ENCODE measurements around the gene LRRC8B.

The LRRC8B gene

GRCh38 chr1:89631816-89632656, 107.4 kb downstream of the LRRC8B start:
- Histone ChIP-seq H2AFZ (ENCODE audit: low read length) (peak overlapping the region; percentile 85), H3K4me2 (ENCODE audit: low read depth, low read length, poor library complexity, severe bottlenecking) (peak overlapping the region; percentile 88), H3F3A (ENCODE audit: low read depth) (no peaks in the 10 kb centered on the region), H3K9me3 (ENCODE audit: insufficient read depth, low read depth, low read length) (no peaks in the 10 kb centered on the region), H3K4me1 (ENCODE audit: insufficient read depth, low read length, poor library complexity, severe bottlenecking) (peaks cover 55% of the 10 kb centered on the region), H3K36me3 (ENCODE audit: insufficient read depth, low read length) (no peaks in the 10 kb centered on the region), H3K79me2 (ENCODE audit: insufficient read depth, low read length) (peaks cover 46% of the 10 kb centered on the region), H3K4me3 (ENCODE audit: low read length, poor library complexity, severe bottlenecking) (peak overlapping the region; percentile 87), H3K27me3 (ENCODE audit: insufficient read depth, low read length, poor library complexity, severe bottlenecking) (no peaks in the 10 kb centered on the region), H3K9me2 (replicated peaks; ENCODE audit: low read depth, low read length) (no peaks in the 10 kb centered on the region), H3K9ac (ENCODE audit: low read depth, low read length, poor library complexity, severe bottlenecking) (peak overlapping the region; percentile 78), H4K20me1 (ENCODE audit: insufficient read depth, low read length, poor library complexity, severe bottlenecking) (peaks cover 23% of the 10 kb centered on the region)
- no peak for TF ChIP-seq EZH2phosphoT487 (IDR thresholded peaks at IDR 0.05; ENCODE audit: borderline replicate concordance)
- TF ChIP-seq, protein P1, sequence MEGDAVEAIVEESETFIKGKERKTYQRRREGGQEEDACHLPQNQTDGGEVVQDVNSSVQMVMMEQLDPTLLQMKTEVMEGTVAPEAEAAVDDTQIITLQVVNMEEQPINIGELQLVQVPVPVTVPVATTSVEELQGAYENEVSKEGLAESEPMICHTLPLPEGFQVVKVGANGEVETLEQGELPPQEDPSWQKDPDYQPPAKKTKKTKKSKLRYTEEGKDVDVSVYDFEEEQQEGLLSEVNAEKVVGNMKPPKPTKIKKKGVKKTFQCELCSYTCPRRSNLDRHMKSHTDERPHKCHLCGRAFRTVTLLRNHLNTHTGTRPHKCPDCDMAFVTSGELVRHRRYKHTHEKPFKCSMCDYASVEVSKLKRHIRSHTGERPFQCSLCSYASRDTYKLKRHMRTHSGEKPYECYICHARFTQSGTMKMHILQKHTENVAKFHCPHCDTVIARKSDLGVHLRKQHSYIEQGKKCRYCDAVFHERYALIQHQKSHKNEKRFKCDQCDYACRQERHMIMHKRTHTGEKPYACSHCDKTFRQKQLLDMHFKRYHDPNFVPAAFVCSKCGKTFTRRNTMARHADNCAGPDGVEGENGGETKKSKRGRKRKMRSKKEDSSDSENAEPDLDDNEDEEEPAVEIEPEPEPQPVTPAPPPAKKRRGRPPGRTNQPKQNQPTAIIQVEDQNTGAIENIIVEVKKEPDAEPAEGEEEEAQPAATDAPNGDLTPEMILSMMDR (conservative IDR thresholded peaks at IDR 0.05; ENCODE audit: low read length), result no peak

DNA sequence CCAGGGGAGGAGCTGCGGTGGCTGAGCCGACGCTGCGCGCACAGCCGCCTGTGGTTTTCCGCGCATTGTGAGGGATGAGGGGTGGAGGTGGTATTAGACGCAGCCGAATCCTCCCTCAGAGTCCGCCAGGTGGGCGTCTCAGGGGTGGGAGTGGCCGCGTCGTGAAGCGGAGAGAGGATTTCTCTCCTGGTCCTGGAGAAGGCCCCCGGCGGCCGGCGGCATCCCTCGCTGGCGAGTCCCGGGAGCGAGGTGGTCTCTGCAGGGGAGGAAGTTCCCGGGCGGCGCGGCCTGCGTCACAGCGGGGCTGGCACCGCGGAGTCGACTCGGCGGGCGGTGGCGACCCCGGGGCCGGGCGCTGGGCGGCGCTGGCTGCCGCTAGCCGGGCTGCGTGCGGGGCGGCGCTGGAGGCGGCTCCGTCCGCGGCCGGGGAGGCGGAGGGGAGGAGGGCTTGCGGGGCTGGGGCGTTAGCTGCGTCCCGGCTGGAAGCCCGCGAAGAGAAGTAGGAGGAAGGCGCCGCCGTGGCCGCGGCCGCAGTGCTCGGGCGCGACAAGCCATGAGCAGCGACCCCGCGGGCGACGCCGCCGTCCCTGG, 108.1 kb downstream of the LRRC8B start, which contains the start of gene LRRC8C:
TSS of gene LRRC8C (plus strand) at position 464 of the 591 bp plus-strand sequence. CDS start 53,354 bp downstream, outside the sequence.
- H3K9me3 ChIP-seq (ENCODE audit: insufficient read depth, low read depth, low read length), result no peaks in the 10 kb centered on the region
- no peaks in the 10 kb centered on the region for H3F3A ChIP-seq (ENCODE audit: low read depth)
- H3K36me3 ChIP-seq (ENCODE audit: insufficient read depth, low read length), result no peaks in the 10 kb centered on the region
- peaks cover 53% of the 10 kb centered on the region for H3K79me2 ChIP-seq (ENCODE audit: insufficient read depth, low read length)
- no peak for TF ChIP-seq EZH2phosphoT487 (IDR thresholded peaks at IDR 0.05; ENCODE audit: borderline replicate concordance)
- TF ChIP-seq, protein P1 (conservative IDR thresholded peaks at IDR 0.05; ENCODE audit: low read length), result peak; percentile 37; the same call in 1 of the 2 replicates
- peak within 1 kb of the TSS; percentile 85 for H2AFZ ChIP-seq (ENCODE audit: low read length)
- no peaks in the 10 kb centered on the region for H3K9me2 ChIP-seq (replicated peaks; ENCODE audit: low read depth, low read length)
- no peaks in the 10 kb centered on the region for H3K27me3 ChIP-seq (ENCODE audit: insufficient read depth, low read length, poor library complexity, severe bottlenecking)
- peaks cover 62% of the 10 kb centered on the region for H3K4me1 ChIP-seq (ENCODE audit: insufficient read depth, low read length, poor library complexity, severe bottlenecking)
- peak within 1 kb of the TSS; percentile 88 for H3K4me2 ChIP-seq (ENCODE audit: low read depth, low read length, poor library complexity, severe bottlenecking)
- H4K20me1 ChIP-seq (ENCODE audit: insufficient read depth, low read length, poor library complexity, severe bottlenecking), result peaks cover 29% of the 10 kb centered on the region
- H3K9ac ChIP-seq (ENCODE audit: low read depth, low read length, poor library complexity, severe bottlenecking), result peak within 1 kb of the TSS; percentile 78
- peak within 1 kb of the TSS; percentile 87 for H3K4me3 ChIP-seq (ENCODE audit: low read length, poor library complexity, severe bottlenecking)

GRCh38 chr1:89633248-89633799, 108.7 kb downstream of the LRRC8B start:
- Histone ChIP-seq H3K9ac (ENCODE audit: low read depth, low read length, poor library complexity, severe bottlenecking) (peak overlapping the region; percentile 78), H3K4me2 (ENCODE audit: low read depth, low read length, poor library complexity, severe bottlenecking) (peak overlapping the region; percentile 84), H3K9me3 (ENCODE audit: insufficient read depth, low read depth, low read length) (no peaks in the 10 kb centered on the region), H3F3A (ENCODE audit: low read depth) (no peaks in the 10 kb centered on the region), H3K4me3 (ENCODE audit: low read length, poor library complexity, severe bottlenecking) (peak overlapping the region; percentile 87), H3K36me3 (ENCODE audit: insufficient read depth, low read length) (no peaks in the 10 kb centered on the region), H3K27me3 (ENCODE audit: insufficient read depth, low read length, poor library complexity, severe bottlenecking) (no peaks in the 10 kb centered on the region), H3K9me2 (replicated peaks; ENCODE audit: low read depth, low read length) (no peaks in the 10 kb centered on the region), H2AFZ (ENCODE audit: low read length) (peak overlapping the region; percentile 81), H3K79me2 (ENCODE audit: insufficient read depth, low read length) (peaks cover 59% of the 10 kb centered on the region), H4K20me1 (ENCODE audit: insufficient read depth, low read length, poor library complexity, severe bottlenecking) (peaks cover 35% of the 10 kb centered on the region), H3K4me1 (ENCODE audit: insufficient read depth, low read length, poor library complexity, severe bottlenecking) (peaks cover 68% of the 10 kb centered on the region)
- TF ChIP-seq EZH2phosphoT487 (IDR thresholded peaks at IDR 0.05; ENCODE audit: borderline replicate concordance), result no peak
- TF ChIP-seq, protein P1 (conservative IDR thresholded peaks at IDR 0.05; ENCODE audit: low read length), result no peak

Measured in Loucy (cell line).